ENCODE results near the gene TBC1D17. TPM values are rescaled to one million over a fixed set of nuclear protein-coding genes. Genes with fewer than 3 reads are reported as not detected.

Gene TBC1D17
- polyA plus RNA-seq, 3 donors, result 3.1 to 48.2 (median 4.5) TPM

DNA sequence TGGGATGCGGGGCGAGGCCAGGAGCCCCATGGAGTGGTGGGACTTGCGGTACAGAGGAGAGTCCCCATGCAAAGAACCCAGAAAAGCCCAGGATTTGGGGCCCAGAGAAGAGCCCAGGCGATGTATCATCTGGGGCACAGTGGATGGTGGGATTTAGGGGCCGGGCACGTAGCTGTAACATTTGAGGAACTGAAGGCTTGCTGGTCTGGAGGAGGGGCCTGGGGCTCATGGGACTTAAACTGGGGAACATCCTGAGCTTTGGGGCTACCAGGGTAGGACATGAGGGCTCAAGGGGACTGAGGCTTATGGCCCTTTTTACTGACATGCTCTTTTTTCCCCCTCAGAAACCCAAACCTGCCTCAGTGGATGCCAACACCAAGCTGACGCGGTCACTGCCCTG lies 45.9 kb upstream of the TBC1D17 start:
- peaks cover 73 to 97% of the 10 kb centered on the region in 2 donors for H3K36me3 Mint-ChIP-seq
- Histone ChIP-seq H3K4me1 (ENCODE audit: control insufficient read depth in 1 of 2, insufficient read depth in 2 of 2, low read length in 2 of 2) (peaks cover 22 to 25% of the 10 kb centered on the region in 2 donors), H3K27ac (ENCODE audit: low read depth in 1 of 2, low read length in 2 of 2) (no peak overlapping the region), H3K79me2 (ENCODE audit: insufficient read depth, low read length) (peaks cover 5% of the 10 kb centered on the region), H4K20me1 (ENCODE audit: insufficient read depth, low read length) (peaks cover 60% of the 10 kb centered on the region), H3K4me3 (replicated peaks in 1 of 3; ENCODE audit: low read depth in 2 of 3, low read length in 3 of 3) (no peak overlapping the region), H3K27me3 (ENCODE audit: control insufficient read depth in 2 of 2, insufficient read depth in 2 of 2, low read length in 2 of 2) (no peaks in the 10 kb centered on the region), H3K4me2 (replicated peaks; ENCODE audit: extremely low read depth, low read length, poor library complexity, severe bottlenecking) (no peak overlapping the region), H2AFZ (ENCODE audit: insufficient read depth, low read depth, low read length, poor library complexity, severe bottlenecking) (no peak overlapping the region), H3K9ac (ENCODE audit: insufficient read depth, low read length, poor library complexity, severe bottlenecking) (peak overlapping the region; percentile 39), H3K9me3 (replicated peaks in 1 of 2; ENCODE audit: control insufficient read depth in 1 of 2, insufficient read depth in 1 of 2, low read length in 2 of 2) (no peaks in the 10 kb centered on the region), H3K36me3 (replicated peaks in 1 of 2; ENCODE audit: control insufficient read depth in 1 of 2, insufficient read depth in 2 of 2, low read length in 2 of 2) (peaks cover 84 to 100% of the 10 kb centered on the region in 2 donors)
- H3K27ac Mint-ChIP-seq, result peak overlapping the region in 2 of 7 donors; percentile 17 to 50
- 68% methylated on average over 5 of the region's 8 CpGs for WGBS (ENCODE audit: insufficient coverage)
- H3K4me1 Mint-ChIP-seq, result peaks cover 24% of the 10 kb centered on the region
- DNase-seq, result no peak
- H3K9me3 Mint-ChIP-seq, result no peaks in the 10 kb centered on the region
- no peaks in the 10 kb centered on the region for H3K27me3 Mint-ChIP-seq (ENCODE audit: low read depth in 3 of 3)
- no peak overlapping the region for H3K4me3 Mint-ChIP-seq
- no peak for TF ChIP-seq CTCF (IDR thresholded peaks at IDR 0.05)
- intact Hi-C loops (cut with micrococcal nuclease), result no loop called here

GRCh38 chr19:49832556-49832955 lies 44.9 kb upstream of the TBC1D17 start:
- 14% methylated on average over 7 of the region's 9 CpGs for WGBS (ENCODE audit: insufficient coverage)
- H3K4me2 ChIP-seq (replicated peaks; ENCODE audit: extremely low read depth, low read length, poor library complexity, severe bottlenecking), result peak overlapping the region; percentile 38
- no peak overlapping the region for H2AFZ ChIP-seq (ENCODE audit: insufficient read depth, low read depth, low read length, poor library complexity, severe bottlenecking)
- Mint-ChIP-seq H3K27me3 (ENCODE audit: low read depth in 3 of 3) (no peaks in the 10 kb centered on the region), H3K4me1 (peaks cover 24% of the 10 kb centered on the region), H3K4me3 (peak overlapping the region; percentile 9 to 40), H3K27ac (peak overlapping the region; percentile 56 to 87 (median 74)), H3K9me3 (no peaks in the 10 kb centered on the region), H3K36me3 (peaks cover 71 to 95% of the 10 kb centered on the region in 2 donors)
- peaks cover 22 to 25% of the 10 kb centered on the region in 2 donors for H3K4me1 ChIP-seq (ENCODE audit: control insufficient read depth in 1 of 2, insufficient read depth in 2 of 2, low read length in 2 of 2)
- no peaks in the 10 kb centered on the region for H3K27me3 ChIP-seq (ENCODE audit: control insufficient read depth in 2 of 2, insufficient read depth in 2 of 2, low read length in 2 of 2)
- peak in 1 of 3 donors; percentile 14 for DNase-seq
- no peak for TF ChIP-seq CTCF (IDR thresholded peaks at IDR 0.05)
- intact Hi-C loops (cut with micrococcal nuclease), result no loop called here
- peaks cover 84 to 100% of the 10 kb centered on the region in 2 donors for H3K36me3 ChIP-seq (replicated peaks in 1 of 2; ENCODE audit: control insufficient read depth in 1 of 2, insufficient read depth in 2 of 2, low read length in 2 of 2)
- H3K27ac ChIP-seq (ENCODE audit: low read depth in 1 of 2, low read length in 2 of 2), result peak overlapping the region; percentile 20 to 57
- H3K4me3 ChIP-seq (replicated peaks in 1 of 3; ENCODE audit: low read depth in 2 of 3, low read length in 3 of 3), result no peak overlapping the region
- H4K20me1 ChIP-seq (ENCODE audit: insufficient read depth, low read length), result peaks cover 51% of the 10 kb centered on the region
- peak overlapping the region; percentile 39 for H3K9ac ChIP-seq (ENCODE audit: insufficient read depth, low read length, poor library complexity, severe bottlenecking)
- H3K79me2 ChIP-seq (ENCODE audit: insufficient read depth, low read length), result no peaks in the 10 kb centered on the region
- H3K9me3 ChIP-seq (replicated peaks in 1 of 2; ENCODE audit: control insufficient read depth in 1 of 2, insufficient read depth in 1 of 2, low read length in 2 of 2), result no peaks in the 10 kb centered on the region
